Right lobe of liver (tissue), 4 donors: ENCODE measurements around the gene ASAP2.

Source experiments
- CTCF ChIP-seq, 4 donors: fragments of 200-600 bp in 3 of 4; fragments of 450-650 bp in 1 of 4; IDR thresholded peaks; one replicate each; pipeline versions ENCODE4 v1.5.1 to v1.8.0; 2016 to 2022; ENCODE audit warnings: antibody characterized with exemption in 4 of 4, mild to moderate bottlenecking in 2 of 4
- POLR2A ChIP-seq: fragments of 450-650 bp; IDR thresholded peaks from one replicate; pipeline ENCODE4 v1.6.1; 2017; ENCODE audit warnings: antibody characterized with exemption, mild to moderate bottlenecking
- donor health status: DM: no; HTN: no; CAD: no.
- donor health status: DM: no; HTN: no; CAD: no.
- donor health status: DM: no; HTN: yes; CAD: no.

- no peak for TF ChIP-seq CTCF (IDR thresholded peaks at IDR 0.05)
- TF ChIP-seq POLR2A, result no peak
These were observed 50.0 kb downstream of the ASAP2 start for GRCh38 chr2:9256570-9257043.
